ENCODE results near the gene VSIG10L2. TPM values are rescaled to one million over a fixed set of nuclear protein-coding genes. Genes with fewer than 3 reads are reported as not detected.

Gene VSIG10L2
- total RNA-seq, 1 experiment from 2014 or later = not detected

GRCh38 chr11:125974284-125974683 is 28.4 kb downstream of the VSIG10L2 start:
- no peaks in the 10 kb centered on the region for H3K27me3 ChIP-seq (ENCODE audit: insufficient read depth, low read length)
- H3K79me2 ChIP-seq (ENCODE audit: insufficient read depth, low read length) = no peaks in the 10 kb centered on the region
- no peak overlapping the region for H3K27ac ChIP-seq (ENCODE audit: low read depth, low read length)
- no peak overlapping the region for H3K9ac ChIP-seq (ENCODE audit: low read length)
- ATAC-seq (no peak), DNase-seq (ENCODE audit: low read depth, low spot score) (no peak)
- no peaks in the 10 kb centered on the region for H4K20me1 ChIP-seq (ENCODE audit: insufficient read depth)
- ChIA-PET CTCF (no interaction called here), RAD21 (ENCODE audit: low non-redundant PET in 1 of 2, low total read pairs in 2 of 2, uncharacterized antibody in 2 of 2, unreplicated experiment in 2 of 2) (no interaction called here), POLR2A (no interaction called here)
- BruUV-seq (replicated peaks) = no TSS peak
- H3K4me2 ChIP-seq (ENCODE audit: low read length) = no peak overlapping the region
- H3K9me3 ChIP-seq (ENCODE audit: control insufficient read depth in 1 of 2, insufficient read depth in 1 of 2, low read depth in 1 of 2, low read length in 2 of 2) = no peaks in the 10 kb centered on the region
- no peak for TF ChIP-seq EGR1 (IDR thresholded peaks at IDR 0.05; ENCODE audit: low read depth)
- no peak for TF ChIP-seq MAX (IDR thresholded peaks at IDR 0.05)
- TF ChIP-seq EZH2 (IDR thresholded peaks at IDR 0.05) = no peak
- no peak for TF ChIP-seq POLR2AphosphoS5 (IDR thresholded peaks at IDR 0.05; ENCODE audit: low read depth, low read length)
- TF ChIP-seq EZH2phosphoT487 (IDR thresholded peaks at IDR 0.05; ENCODE audit: borderline replicate concordance) = no peak
- no peak for TF ChIP-seq SP1 (IDR thresholded peaks at IDR 0.05; ENCODE audit: low read depth)
- no peak overlapping the region for H2AFZ ChIP-seq (ENCODE audit: low read depth, low read length, poor library complexity, severe bottlenecking)
- H3K4me3 ChIP-seq (replicated peaks in 1 of 2; ENCODE audit: low read depth in 1 of 2, low read length in 2 of 2) = no peak overlapping the region
- no peaks in the 10 kb centered on the region for H3K36me3 ChIP-seq (ENCODE audit: control insufficient read depth in 1 of 2, insufficient read depth in 2 of 2, low read length in 2 of 2)
- intact Hi-C loops (cut with micrococcal nuclease) = no loop called here
- H3K4me1 ChIP-seq (ENCODE audit: control insufficient read depth in 1 of 2, insufficient read depth in 2 of 2, low read length in 2 of 2) = no peaks in the 10 kb centered on the region
- H3K9me2 ChIP-seq (ENCODE audit: insufficient read depth) = no peaks in the 10 kb centered on the region

- DNase-seq (ENCODE audit: low read depth, low spot score) = no peak
- Histone ChIP-seq H3K79me2 (ENCODE audit: insufficient read depth, low read length) (no peaks in the 10 kb centered on the region), H3K9me2 (ENCODE audit: insufficient read depth) (no peaks in the 10 kb centered on the region), H3K4me2 (ENCODE audit: low read length) (no peak overlapping the region), H3K4me3 (replicated peaks in 1 of 2; ENCODE audit: low read depth in 1 of 2, low read length in 2 of 2) (no peak overlapping the region), H4K20me1 (ENCODE audit: insufficient read depth) (no peaks in the 10 kb centered on the region), H3K36me3 (ENCODE audit: control insufficient read depth in 1 of 2, insufficient read depth in 2 of 2, low read length in 2 of 2) (no peaks in the 10 kb centered on the region), H3K9ac (ENCODE audit: low read length) (no peak overlapping the region), H3K27ac (ENCODE audit: low read depth, low read length) (no peak overlapping the region), H2AFZ (ENCODE audit: low read depth, low read length, poor library complexity, severe bottlenecking) (no peak overlapping the region), H3K4me1 (ENCODE audit: control insufficient read depth in 1 of 2, insufficient read depth in 2 of 2, low read length in 2 of 2) (no peaks in the 10 kb centered on the region), H3K9me3 (ENCODE audit: control insufficient read depth in 1 of 2, insufficient read depth in 1 of 2, low read depth in 1 of 2, low read length in 2 of 2) (no peaks in the 10 kb centered on the region), H3K27me3 (ENCODE audit: insufficient read depth, low read length) (no peaks in the 10 kb centered on the region)
- POLR2A ChIA-PET = no interaction called here
- intact Hi-C loops (cut with micrococcal nuclease) = no loop called here
- BruUV-seq (replicated peaks) = no TSS peak
- no peak for ATAC-seq
- RAD21 ChIA-PET (ENCODE audit: low non-redundant PET in 1 of 2, low total read pairs in 2 of 2, uncharacterized antibody in 2 of 2, unreplicated experiment in 2 of 2) = no interaction called here
- CTCF ChIA-PET = no interaction called here
- TF ChIP-seq ELF1 (IDR thresholded peaks at IDR 0.05; ENCODE audit: borderline replicate concordance, low read depth) (no peak), RAD21 (IDR thresholded peaks at IDR 0.05; ENCODE audit: low read depth) (no peak), SP1 (IDR thresholded peaks at IDR 0.05; ENCODE audit: low read depth) (no peak), EZH2 (IDR thresholded peaks at IDR 0.05) (no peak), SRF (IDR thresholded peaks at IDR 0.05; ENCODE audit: low read depth) (no peak), EGR1 (IDR thresholded peaks at IDR 0.05; ENCODE audit: low read depth) (no peak), EZH2phosphoT487 (IDR thresholded peaks at IDR 0.05; ENCODE audit: borderline replicate concordance) (no peak), ZNF274 (IDR thresholded peaks at IDR 0.05; ENCODE audit: low read depth, low read length) (no peak), SIN3A (IDR thresholded peaks at IDR 0.05; ENCODE audit: low read depth) (no peak), YY1 (IDR thresholded peaks at IDR 0.05; ENCODE audit: extremely low read depth, insufficient replicate concordance, low read depth, low read length) (no peak), CBX3 (IDR thresholded peaks at IDR 0.05; ENCODE audit: low read depth) (no peak), MAX (IDR thresholded peaks at IDR 0.05) (no peak), ZBTB33 (IDR thresholded peaks at IDR 0.05; ENCODE audit: extremely low read depth, insufficient replicate concordance, low read length) (no peak), JUND (IDR thresholded peaks at IDR 0.05) (no peak), TCF7L2 (IDR thresholded peaks at IDR 0.05; ENCODE audit: borderline replicate concordance, extremely low read depth, insufficient read depth, insufficient read length) (no peak), CEBPB (IDR thresholded peaks at IDR 0.05; ENCODE audit: low read depth) (no peak), ZFX (IDR thresholded peaks at IDR 0.05) (no peak)
Observed at GRCh38 chr11:125975634-125976033, 29.8 kb downstream of the VSIG10L2 start.
